ENCODE measurements around the gene TPI1.

The TPI1 gene

DNA sequence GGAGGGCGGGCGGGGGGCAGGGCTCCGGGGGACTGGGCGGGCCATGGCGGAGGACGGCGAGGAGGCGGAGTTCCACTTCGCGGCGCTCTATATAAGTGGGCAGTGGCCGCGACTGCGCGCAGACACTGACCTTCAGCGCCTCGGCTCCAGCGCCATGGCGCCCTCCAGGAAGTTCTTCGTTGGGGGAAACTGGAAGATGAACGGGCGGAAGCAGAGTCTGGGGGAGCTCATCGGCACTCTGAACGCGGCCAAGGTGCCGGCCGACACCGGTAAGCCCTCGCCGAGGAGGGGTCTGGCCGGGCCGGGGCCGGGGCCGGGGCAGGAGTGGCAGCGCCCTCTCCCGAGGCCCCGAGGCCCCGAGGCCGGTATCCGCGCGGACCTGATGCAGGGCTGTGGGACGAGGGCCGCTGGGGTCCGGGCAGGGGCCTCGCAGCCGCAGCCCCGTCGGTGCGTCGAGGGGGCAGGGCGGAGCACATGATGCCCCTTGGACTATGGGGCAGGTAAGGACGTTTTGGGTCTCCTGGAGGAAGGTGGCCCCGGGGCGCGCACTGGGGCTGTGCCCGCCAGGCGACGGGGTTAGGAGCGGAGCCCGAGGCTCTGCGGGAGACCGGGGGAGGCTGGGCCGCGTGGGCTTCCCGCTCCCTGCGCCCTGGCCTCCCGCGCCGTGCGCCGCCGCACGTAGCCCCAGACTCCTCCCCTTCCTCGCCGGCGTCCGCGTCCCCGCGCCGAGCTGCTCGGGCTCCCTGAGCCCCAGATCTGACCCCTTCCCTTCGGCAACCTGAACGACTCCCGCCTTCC lies at the start of gene TPI1:
Gene TPI1 (plus strand): TSS at position 119 of the 798 bp plus-strand sequence. CDS start 36 bp downstream, at position 155.
- peak in 1 of 2 donors; percentile 59 for DNase-seq (ENCODE audit: low read depth in 2 of 2, low spot score in 1 of 2)

- DNase-seq (ENCODE audit: low read depth in 2 of 2, low spot score in 1 of 2): no peak
Observed at GRCh38 chr12:6817662-6818157, 49.6 kb upstream of the TPI1 start.

DNA sequence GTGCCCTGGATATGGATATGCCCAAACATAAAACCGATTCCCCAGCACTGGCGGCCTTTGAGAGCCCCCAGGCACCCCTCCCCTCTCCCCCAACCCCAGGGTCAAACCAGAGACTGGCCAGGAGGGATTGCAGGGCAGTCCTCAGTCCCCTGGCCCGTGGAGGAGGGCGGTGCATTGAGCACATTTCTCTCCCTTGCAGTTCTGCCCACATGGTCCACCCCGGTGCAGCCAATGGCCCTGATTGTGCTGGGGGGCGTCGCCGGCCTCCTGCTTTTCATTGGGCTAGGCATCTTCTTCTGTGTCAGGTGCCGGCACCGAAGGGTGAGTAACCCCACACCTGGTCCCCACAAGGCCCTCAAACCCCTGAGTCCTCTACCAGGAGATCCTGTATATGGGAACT lies 49.1 kb upstream of the TPI1 start:
- no peak for DNase-seq (ENCODE audit: low read depth in 2 of 2, low spot score in 1 of 2)

GRCh38 chr12:6818645-6819044 lies 48.7 kb upstream of the TPI1 start:
- no peak for DNase-seq (ENCODE audit: low read depth in 2 of 2, low spot score in 1 of 2)

DNA sequence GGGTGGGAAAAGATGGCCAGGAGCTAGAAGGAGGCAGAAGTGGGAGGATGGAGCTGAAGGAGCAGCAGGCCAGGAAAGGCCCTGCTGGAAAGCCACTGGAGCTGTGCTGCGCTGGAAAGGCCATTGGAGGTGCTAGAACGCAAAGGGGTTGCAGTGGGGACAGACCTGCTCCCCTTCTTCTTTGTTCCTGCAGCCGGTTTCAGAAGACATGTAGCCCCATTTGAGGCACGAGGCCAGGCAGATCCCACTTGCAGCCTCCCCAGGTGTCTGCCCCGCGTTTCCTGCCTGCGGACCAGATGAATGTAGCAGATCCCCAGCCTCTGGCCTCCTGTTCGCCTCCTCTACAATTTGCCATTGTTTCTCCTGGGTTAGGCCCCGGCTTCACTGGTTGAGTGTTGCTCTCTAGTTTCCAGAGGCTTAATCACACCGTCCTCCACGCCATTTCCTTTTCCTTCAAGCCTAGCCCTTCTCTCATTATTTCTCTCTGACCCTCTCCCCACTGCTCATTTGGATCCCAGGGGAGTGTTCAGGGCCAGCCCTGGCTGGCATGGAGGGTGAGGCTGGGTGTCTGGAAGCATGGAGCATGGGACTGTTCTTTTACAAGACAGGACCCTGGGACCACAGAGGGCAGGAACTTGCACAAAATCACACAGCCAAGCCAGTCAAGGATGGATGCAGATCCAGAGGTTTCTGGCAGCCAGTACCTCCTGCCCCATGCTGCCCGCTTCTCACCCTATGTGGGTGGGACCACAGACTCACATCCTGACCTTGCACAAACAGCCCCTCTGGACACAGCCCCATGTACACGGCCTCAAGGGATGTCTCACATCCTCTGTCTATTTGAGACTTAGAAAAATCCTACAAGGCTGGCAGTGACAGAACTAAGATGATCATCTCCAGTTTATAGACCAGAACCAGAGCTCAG lies 48.0 kb upstream of the TPI1 start:
- no peak for DNase-seq (ENCODE audit: low read depth in 2 of 2, low spot score in 1 of 2)

DNA sequence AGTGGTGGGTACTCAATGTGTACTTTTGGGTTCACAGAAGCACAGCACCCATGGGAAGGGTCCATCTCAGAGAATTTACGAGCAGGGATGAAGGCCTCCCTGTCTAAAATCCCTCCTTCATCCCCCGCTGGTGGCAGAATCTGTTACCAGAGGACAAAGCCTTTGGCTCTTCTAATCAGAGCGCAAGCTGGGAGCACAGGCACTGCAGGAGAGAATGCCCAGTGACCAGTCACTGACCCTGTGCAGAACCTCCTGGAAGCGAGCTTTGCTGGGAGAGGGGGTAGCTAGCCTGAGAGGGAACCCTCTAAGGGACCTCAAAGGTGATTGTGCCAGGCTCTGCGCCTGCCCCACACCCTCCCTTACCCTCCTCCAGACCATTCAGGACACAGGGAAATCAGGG lies 47.2 kb upstream of the TPI1 start:
- no peak for DNase-seq (ENCODE audit: low read depth in 2 of 2, low spot score in 1 of 2)

- DNase-seq (ENCODE audit: low read depth in 2 of 2, low spot score in 1 of 2): no peak
Observed at GRCh38 chr12:6821591-6822425, 45.5 kb upstream of the TPI1 start, which contains the start of gene GPR162. GPR162 (plus strand) TSS chr12:6821821; CDS start chr12:6823899, 2,078 bp downstream.

DNA sequence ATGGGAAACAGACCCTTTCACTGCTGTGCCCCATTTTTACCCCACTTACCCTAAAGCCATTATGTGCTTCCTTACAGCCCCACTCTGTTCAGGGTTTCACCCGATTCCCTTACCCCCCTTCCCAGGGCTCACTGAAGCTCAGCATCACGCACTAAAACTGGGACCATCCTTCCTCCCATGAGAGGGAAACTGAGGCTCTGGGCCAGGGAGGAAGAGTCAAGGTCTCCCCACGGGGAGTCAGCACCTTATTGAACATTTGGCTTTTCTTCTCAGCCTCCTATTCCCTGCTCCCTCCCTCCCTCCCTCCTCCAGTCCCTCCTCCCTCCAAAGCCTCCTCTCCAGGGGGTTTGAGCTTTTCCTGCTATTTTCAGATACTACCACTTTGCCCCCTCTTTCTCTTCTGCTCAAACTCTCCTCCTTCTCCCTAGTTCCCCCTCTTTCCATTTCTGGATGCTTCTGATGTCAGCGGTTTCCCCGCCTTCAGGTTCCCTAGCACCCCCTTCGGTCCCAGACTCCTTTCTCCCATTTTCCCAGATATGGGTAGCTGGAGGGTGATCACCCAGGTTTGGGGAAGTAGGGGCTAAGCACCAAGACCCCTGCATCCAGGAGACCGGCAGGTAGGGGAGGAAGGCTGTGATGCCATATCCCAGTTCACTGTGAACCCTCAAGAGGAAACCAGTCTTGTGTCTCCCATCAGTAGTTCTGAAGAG lies 44.8 kb upstream of the TPI1 start:
- DNase-seq (ENCODE audit: low read depth in 2 of 2, low spot score in 1 of 2): no peak

DNA sequence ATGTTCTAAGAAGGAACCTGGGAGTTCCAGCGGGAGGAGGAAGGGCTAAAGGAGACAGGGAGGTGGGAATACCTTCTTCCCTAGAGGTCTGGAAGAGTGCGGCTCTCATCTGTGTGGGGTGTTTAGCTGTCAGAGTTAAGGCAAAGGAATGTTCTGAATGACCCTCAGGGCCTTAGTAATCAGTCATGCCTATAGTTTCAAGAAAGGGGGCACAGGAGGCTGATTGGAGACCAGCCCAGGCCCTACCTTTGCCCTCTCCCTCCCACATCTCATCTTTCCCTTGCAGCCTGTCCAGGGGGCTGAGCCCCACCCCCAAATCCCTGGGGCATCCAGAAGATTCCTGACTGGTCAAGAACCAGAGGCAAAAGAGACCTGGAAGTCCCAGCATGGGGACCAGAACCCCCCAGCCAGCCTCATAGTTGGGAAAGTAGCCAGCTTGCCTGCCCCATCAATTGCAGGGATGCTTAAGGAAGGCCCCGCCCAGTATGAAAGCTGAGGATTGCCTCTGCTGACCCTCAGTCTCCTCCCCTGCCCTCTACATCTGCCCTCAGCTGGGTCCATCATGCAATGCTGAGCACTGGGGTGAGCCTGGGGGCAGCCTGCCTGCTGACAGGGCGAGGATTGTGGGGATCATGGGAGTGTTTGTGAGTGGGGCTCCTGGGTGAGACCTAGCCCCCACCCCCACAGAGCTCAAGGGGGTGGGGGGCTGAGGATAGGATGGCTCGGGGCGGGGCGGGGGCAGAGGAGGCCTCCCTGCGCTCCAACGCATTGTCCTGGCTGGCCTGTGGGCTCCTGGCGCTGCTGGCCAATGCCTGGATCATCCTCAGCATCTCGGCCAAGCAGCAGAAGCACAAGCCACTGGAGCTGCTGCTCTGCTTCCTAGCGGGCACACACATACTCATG lies 43.9 kb upstream of the TPI1 start:
- DNase-seq (ENCODE audit: low read depth in 2 of 2, low spot score in 1 of 2): no peak

DNA sequence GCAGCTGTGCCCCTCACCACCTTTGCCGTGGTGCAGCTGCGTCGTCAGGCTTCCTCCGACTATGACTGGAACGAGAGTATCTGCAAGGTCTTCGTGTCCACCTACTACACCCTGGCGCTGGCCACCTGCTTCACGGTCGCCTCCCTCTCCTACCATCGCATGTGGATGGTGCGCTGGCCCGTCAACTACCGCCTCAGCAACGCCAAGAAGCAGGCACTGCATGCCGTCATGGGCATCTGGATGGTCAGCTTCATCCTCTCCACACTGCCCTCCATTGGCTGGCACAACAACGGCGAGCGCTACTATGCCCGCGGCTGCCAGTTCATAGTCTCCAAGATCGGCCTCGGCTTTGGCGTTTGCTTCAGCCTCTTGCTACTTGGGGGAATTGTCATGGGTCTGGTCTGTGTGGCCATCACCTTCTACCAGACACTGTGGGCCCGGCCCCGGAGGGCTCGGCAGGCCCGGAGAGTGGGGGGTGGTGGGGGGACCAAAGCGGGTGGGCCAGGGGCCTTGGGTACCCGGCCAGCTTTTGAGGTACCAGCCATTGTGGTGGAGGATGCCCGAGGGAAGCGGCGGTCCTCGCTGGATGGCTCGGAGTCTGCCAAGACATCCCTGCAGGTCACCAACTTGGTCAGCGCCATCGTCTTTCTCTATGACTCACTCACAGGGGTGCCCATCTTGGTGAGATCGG lies 43.1 kb upstream of the TPI1 start:
- no peak for DNase-seq (ENCODE audit: low read depth in 2 of 2, low spot score in 1 of 2)

- no peak for DNase-seq (ENCODE audit: low read depth in 2 of 2, low spot score in 1 of 2)
Observed at GRCh38 chr12:6824901-6825381, 42.4 kb upstream of the TPI1 start.

DNA sequence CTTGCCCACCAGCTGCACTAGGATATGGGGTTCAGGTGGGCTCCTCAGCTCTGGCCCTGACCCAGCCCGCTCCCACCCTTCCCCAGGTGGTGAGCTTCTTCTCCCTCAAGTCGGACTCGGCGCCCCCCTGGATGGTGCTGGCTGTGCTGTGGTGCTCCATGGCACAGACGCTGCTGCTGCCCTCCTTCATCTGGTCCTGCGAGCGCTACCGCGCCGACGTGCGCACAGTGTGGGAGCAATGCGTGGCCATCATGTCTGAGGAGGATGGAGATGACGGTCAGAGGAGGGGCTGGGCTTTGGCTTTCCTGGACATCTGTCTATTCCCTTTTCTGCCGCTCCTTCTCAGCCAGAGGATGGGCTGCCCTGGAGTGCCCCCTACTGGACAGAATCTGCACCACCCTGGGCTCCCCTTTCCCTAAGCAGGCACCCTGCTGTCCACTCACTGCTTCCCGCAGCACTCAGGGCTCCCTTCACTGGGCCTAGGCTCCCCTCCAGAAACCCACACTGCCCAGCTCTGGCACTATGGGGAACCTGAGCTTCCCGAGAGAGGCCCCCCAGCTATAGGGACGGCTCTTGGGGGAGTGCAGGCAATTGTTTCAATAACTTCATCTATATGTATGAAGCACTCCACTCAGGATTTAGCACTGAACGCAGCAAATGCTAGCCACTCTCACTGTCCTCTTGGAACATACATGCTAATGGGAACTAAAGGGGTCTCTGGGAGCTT lies 41.8 kb upstream of the TPI1 start:
- peak; percentile 51 to 72 for DNase-seq (ENCODE audit: low read depth in 2 of 2, low spot score in 1 of 2)

DNA sequence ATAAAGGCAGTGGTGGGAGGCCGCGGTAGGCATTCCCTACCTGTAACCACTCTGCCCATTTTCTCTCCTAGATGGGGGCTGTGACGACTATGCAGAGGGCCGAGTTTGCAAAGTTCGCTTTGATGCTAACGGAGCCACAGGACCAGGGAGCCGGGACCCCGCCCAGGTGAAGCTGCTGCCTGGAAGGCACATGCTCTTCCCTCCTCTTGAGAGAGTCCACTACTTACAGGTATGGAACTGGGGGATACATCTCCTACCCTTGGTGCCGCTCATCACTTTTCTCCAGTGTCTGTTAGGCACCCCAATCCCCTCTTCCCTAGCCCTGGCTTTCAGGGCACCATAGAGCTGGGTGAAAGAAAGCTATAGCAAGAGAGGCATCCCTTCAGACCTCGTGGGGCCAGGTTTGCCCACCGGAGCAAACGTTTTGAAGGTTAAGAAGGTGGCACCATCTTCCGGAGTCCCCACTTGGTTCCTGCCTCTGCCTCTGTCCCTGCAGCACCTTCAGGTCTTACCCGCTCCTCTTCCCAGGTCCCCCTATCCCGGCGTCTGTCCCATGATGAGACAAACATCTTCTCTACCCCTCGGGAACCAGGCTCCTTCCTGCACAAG lies 41.1 kb upstream of the TPI1 start:
- no peak for DNase-seq (ENCODE audit: low read depth in 2 of 2, low spot score in 1 of 2)

DNA sequence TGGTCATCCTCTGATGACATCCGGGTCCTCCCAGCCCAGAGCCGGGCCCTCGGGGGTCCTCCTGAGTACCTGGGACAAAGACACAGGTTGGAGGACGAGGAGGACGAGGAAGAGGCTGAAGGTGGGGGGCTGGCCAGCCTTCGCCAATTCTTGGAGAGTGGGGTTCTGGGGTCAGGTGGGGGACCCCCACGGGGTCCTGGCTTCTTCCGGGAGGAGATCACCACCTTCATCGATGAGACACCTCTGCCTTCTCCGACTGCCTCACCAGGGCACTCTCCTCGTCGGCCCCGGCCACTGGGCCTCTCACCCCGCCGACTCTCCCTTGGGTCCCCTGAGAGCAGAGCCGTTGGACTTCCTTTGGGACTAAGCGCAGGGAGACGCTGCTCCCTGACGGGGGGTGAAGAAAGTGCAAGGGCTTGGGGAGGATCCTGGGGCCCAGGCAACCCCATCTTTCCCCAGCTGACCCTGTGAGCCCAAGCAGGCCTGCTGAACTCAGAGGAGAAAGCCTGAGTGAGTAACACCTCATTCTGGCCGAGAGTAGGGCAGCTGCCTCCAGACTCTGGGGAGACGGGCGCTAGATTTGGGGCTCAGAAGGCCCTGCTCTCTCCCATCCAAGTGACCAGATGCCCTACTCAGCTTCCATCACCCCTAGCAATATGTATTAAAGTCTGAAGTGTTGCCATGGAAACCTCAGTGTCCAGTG lies 40.4 kb upstream of the TPI1 start:
- no peak for DNase-seq (ENCODE audit: low read depth in 2 of 2, low spot score in 1 of 2)

DNA sequence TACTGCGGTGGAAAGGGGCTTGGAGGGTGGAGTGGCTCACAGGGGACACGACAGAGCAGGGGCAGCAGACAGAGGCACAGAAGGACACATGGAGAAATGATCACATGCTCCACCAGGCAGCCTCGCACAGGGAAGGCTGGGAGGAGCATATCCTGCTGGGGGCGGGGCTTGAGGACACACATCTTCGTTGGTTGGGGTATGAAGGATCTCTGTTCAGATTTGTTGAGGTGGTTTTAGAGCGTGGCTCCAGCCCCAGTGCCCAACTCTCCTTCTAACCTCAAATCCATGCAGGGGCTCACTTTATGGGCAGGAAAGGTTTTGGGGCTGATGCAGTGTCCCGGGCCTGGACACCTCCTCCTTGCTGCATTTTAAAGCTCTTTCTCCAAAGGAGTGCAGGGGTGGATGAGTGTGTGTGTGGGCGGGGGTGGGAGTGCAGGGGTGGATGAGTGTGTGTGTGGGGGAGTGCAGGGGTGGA lies 39.9 kb upstream of the TPI1 start:
- peak; percentile 12 to 16 for DNase-seq (ENCODE audit: low read depth in 2 of 2, low spot score in 1 of 2)

DNA sequence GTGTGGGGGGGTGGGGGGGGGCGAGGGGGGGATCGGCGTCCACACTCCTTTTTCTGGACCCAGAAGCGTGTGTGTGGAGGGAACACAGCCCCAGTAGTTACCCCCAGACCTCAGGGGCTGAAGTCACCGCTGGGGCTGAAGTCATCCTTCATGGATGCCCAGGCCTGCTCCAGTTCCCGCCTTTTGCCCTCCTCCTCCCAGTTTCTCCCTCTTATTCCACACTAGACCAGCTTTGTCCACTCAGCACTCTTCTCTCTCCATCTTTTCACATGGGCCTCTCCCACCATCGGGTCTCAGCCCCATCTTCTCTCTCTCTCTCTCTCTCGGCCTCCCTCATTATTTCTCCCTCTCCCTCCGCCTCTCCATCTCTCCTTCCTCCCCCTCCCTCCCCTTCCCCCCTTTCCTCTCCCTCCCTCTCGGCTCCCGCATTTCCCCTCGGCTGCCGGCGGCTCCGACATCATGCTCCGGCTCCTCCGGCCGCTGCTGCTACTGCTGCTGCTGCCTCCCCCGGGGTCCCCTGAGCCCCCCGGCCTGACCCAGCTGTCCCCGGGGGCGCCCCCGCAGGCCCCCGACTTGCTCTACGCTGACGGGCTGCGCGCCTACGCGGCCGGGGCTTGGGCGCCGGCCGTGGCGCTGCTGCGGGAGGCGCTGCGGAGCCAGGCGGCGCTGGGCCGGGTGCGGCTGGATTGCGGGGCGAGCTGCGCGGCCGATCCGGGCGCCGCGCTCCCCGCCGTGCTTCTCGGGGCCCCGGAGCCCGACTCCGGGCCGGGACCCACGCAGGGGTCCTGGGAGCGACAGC lies 39.1 kb upstream of the TPI1 start, which contains the start of gene P3H3:
Gene P3H3 (plus strand): TSS at position 426 of the 799 bp plus-strand sequence. CDS start 34 bp downstream, at position 460.
- DNase-seq (ENCODE audit: low read depth in 2 of 2, low spot score in 1 of 2): no peak
